Breast epithelium (tissue), 3 donors: ENCODE measurements around the gene DUSP8.

ENCODE experiments used
- POLR2A ChIP-seq: fragments of 450-650 bp; IDR thresholded peaks from one replicate; pipeline ENCODE4 v1.6.1; 2016; ENCODE audit warnings: antibody characterized with exemption, mild to moderate bottlenecking, moderate library complexity
- POLR2AphosphoS5 ChIP-seq, 3 donors: sonication (generic); formaldehyde crosslinking; IDR thresholded peaks; one replicate each; pipeline ENCODE4 v1.6.1; 2017; ENCODE audit warnings: antibody characterized with exemption in 3 of 3
- TF ChIP-seq, protein P1 (sequence below), 3 donors: fragments of 450-650 bp; IDR thresholded peaks; one replicate each; pipeline ENCODE4 v1.5.1; 2016 to 2017; ENCODE audit warnings: antibody characterized with exemption in 3 of 3, mild to moderate bottlenecking in 3 of 3, moderate library complexity in 3 of 3

DNA sequence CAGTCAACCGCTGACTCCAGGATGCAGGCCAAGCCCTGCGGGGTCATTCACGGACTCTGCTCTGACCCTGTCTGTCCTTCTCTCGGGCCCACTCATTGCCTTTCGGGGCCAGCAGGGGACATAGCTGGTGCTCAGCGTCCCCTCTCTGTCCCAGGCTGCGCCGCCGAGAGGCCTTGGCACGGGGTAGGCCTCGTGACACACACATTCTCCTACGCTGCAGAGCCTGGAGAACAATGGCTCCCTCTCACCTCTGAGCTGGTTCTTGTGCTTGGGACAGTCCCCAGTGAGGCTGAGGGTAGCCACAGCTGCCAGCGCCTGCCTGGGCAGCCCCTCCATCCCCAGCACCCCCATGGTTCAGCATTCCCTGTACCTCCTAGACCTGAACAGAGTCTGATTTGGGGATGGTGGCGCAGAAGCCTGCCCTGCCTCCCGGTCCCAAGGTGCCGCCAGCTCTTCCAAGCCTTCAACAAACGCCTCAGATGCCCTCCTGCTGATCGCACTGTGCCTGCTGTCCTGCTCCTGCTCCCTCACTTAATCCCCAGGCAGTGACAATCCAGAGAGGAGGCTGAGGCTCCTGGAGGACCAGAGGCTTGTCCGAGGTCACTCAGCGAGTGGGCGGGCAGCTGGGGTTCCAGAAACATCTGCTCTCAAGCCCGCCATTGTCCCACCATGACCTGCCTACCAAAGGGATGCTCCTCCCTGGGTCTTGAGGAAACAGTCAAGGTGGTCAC is 30.4 kb downstream of the DUSP8 start:
- TF ChIP-seq, protein P1, sequence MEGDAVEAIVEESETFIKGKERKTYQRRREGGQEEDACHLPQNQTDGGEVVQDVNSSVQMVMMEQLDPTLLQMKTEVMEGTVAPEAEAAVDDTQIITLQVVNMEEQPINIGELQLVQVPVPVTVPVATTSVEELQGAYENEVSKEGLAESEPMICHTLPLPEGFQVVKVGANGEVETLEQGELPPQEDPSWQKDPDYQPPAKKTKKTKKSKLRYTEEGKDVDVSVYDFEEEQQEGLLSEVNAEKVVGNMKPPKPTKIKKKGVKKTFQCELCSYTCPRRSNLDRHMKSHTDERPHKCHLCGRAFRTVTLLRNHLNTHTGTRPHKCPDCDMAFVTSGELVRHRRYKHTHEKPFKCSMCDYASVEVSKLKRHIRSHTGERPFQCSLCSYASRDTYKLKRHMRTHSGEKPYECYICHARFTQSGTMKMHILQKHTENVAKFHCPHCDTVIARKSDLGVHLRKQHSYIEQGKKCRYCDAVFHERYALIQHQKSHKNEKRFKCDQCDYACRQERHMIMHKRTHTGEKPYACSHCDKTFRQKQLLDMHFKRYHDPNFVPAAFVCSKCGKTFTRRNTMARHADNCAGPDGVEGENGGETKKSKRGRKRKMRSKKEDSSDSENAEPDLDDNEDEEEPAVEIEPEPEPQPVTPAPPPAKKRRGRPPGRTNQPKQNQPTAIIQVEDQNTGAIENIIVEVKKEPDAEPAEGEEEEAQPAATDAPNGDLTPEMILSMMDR (IDR thresholded peaks at IDR 0.05): no peak
- TF ChIP-seq POLR2A: no peak
- TF ChIP-seq POLR2AphosphoS5 (IDR thresholded peaks at IDR 0.05): no peak
